Measurements from ENCODE around the gene ATP6AP1. TPM values are rescaled to one million over a fixed set of nuclear protein-coding genes. Genes with fewer than 3 reads are reported as not detected.

Gene ATP6AP1
- total and polyA plus RNA-seq, 2 of the 13 experiments (the other 11 are each of a cell fraction or from before 2014, with no cell fraction given) = 56.7 to 110 TPM

DNA sequence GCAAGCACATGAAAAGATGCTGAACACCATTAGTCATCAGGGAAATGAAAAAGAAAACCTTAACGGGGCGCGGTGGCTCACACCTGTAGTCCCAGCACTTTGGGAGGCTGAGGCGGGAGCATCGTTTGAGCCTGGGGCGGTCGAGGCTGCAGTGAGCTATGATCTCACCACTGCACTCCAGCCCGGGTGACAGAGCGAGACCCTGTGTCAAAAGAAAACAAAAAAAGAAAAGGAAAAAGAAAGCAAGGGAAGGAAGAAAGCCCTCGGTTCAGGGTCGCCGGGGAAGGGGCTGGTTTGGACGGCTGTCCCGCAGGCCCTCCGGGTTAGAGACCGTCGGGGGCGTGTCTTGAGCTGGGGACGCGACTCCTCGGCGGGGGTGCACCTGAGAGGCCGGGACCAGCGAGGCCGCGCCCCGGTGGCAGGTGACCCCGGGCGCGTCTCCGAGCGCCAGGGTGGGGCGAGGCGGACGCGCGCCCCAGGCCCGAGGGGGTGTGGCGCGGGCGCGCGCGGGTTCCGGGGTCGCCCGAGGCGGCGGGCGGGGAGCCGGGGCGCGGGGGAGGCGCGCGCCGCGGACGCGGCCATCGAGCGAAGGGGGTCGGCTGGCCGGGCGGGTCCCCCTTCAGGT is 29.1 kb downstream of the ATP6AP1 start (continued):
- TF ChIP-seq MLXIP (CRISPR knock-in tag; IDR thresholded peaks at IDR 0.05; ENCODE audit: borderline replicate concordance) (no peak), MYNN (CRISPR knock-in tag; IDR thresholded peaks at IDR 0.05; ENCODE audit: low read depth) (no peak), ZNF24 (IDR thresholded peaks at IDR 0.05) (no peak), ZNF780A (CRISPR knock-in tag; IDR thresholded peaks at IDR 0.05) (no peak), ZBTB2 (CRISPR knock-in tag; IDR thresholded peaks at IDR 0.05; ENCODE audit: low read depth) (0 out of 2 replicates have a peak, but pooled peaks have one; percentile 15), ZNF562 (CRISPR knock-in tag; IDR thresholded peaks at IDR 0.05; ENCODE audit: borderline replicate concordance) (no peak)
- TF ChIP-seq, protein P1, sequence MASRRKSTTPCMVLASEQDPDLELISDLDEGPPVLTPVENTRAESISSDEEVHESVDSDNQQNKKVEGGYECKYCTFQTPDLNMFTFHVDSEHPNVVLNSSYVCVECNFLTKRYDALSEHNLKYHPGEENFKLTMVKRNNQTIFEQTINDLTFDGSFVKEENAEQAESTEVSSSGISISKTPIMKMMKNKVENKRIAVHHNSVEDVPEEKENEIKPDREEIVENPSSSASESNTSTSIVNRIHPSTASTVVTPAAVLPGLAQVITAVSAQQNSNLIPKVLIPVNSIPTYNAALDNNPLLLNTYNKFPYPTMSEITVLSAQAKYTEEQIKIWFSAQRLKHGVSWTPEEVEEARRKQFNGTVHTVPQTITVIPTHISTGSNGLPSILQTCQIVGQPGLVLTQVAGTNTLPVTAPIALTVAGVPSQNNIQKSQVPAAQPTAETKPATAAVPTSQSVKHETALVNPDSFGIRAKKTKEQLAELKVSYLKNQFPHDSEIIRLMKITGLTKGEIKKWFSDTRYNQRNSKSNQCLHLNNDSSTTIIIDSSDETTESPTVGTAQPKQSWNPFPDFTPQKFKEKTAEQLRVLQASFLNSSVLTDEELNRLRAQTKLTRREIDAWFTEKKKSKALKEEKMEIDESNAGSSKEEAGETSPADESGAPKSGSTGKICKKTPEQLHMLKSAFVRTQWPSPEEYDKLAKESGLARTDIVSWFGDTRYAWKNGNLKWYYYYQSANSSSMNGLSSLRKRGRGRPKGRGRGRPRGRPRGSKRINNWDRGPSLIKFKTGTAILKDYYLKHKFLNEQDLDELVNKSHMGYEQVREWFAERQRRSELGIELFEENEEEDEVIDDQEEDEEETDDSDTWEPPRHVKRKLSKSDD (CRISPR knock-in tag; IDR thresholded peaks at IDR 0.05; ENCODE audit: low read depth) = no peak
- TF ChIP-seq, protein P2, sequence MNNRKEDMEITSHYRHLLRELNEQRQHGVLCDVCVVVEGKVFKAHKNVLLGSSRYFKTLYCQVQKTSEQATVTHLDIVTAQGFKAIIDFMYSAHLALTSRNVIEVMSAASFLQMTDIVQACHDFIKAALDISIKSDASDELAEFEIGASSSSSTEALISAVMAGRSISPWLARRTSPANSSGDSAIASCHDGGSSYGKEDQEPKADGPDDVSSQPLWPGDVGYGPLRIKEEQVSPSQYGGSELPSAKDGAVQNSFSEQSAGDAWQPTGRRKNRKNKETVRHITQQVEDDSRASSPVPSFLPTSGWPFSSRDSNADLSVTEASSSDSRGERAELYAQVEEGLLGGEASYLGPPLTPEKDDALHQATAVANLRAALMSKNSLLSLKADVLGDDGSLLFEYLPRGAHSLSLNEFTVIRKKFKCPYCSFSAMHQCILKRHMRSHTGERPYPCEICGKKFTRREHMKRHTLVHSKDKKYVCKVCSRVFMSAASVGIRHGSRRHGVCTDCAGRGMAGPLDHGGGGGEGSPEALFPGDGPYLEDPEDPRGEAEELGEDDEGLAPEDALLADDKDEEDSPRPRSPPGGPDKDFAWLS (CRISPR knock-in tag; IDR thresholded peaks at IDR 0.05; ENCODE audit: borderline replicate concordance) = no peak
- TF ChIP-seq, protein P3, sequence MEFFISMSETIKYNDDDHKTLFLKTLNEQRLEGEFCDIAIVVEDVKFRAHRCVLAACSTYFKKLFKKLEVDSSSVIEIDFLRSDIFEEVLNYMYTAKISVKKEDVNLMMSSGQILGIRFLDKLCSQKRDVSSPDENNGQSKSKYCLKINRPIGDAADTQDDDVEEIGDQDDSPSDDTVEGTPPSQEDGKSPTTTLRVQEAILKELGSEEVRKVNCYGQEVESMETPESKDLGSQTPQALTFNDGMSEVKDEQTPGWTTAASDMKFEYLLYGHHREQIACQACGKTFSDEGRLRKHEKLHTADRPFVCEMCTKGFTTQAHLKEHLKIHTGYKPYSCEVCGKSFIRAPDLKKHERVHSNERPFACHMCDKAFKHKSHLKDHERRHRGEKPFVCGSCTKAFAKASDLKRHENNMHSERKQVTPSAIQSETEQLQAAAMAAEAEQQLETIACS (CRISPR knock-in tag; IDR thresholded peaks at IDR 0.05) = peak; percentile 86
